Measurements from ENCODE around the gene EIF3J. TPM values are rescaled to one million over a fixed set of nuclear protein-coding genes. Genes with fewer than 3 reads are reported as not detected.

Gene EIF3J
- total RNA-seq, 3 donors from 2014 or later (not counting 1 experiment from before 2014, with no cell fraction given), result 53.1 to 75.7 (median 72.4) TPM

- peak; percentile 61 to 80 (median 66) for ATAC-seq
- WGBS (ENCODE audit: insufficient coverage), result under 1% methylated on average over 43 of the region's 47 CpGs
- H3K4me3 Mint-ChIP-seq, result peak overlapping the region; percentile 90
These were observed 515 bp upstream of the EIF3J start for GRCh38 chr15:44536302-44536961.

GRCh38 chr15:44537735-44538240 lies 841 bp downstream of the EIF3J start:
- Mint-ChIP-seq H3K36me3 (peaks cover 10% of the 10 kb centered on the region), H3K4me3 (peak overlapping the region; percentile 90), H3K27ac (peak overlapping the region; percentile 94 to 97), H3K9me3 (no peaks in the 10 kb centered on the region), H3K4me1 (peaks cover 51 to 53% of the 10 kb centered on the region in 2 donors), H3K27me3 (ENCODE audit: low read depth in 2 of 2) (no peaks in the 10 kb centered on the region)
- Histone ChIP-seq H3K9me3 (ENCODE audit: control insufficient read depth, insufficient read depth, low read length) (no peaks in the 10 kb centered on the region), H3K27me3 (ENCODE audit: control insufficient read depth, insufficient read depth, low read length) (no peaks in the 10 kb centered on the region), H3K36me3 (ENCODE audit: control insufficient read depth, insufficient read depth, low read length) (peaks cover 13% of the 10 kb centered on the region), H3K4me3 (ENCODE audit: low read length) (peak overlapping the region; percentile 47), H3K4me1 (ENCODE audit: control insufficient read depth, insufficient read depth, low read length) (peaks cover 15% of the 10 kb centered on the region), H3K27ac (ENCODE audit: low read length) (peak overlapping the region; percentile 76)
- DNase-seq, result peak in 1 of 2 donors; percentile 51
- intact Hi-C loops (cut with micrococcal nuclease), result loop anchor here (2.0 to 5.0 kb wide), 3 partner anchors 110 to 249 kb away; partner anchors contain the start of genes CTDSPL2 and GOLM2
- ATAC-seq, result no peak
- WGBS (ENCODE audit: insufficient coverage), result 7% methylated on average over 9 of the region's 13 CpGs
- TF ChIP-seq, protein P1, sequence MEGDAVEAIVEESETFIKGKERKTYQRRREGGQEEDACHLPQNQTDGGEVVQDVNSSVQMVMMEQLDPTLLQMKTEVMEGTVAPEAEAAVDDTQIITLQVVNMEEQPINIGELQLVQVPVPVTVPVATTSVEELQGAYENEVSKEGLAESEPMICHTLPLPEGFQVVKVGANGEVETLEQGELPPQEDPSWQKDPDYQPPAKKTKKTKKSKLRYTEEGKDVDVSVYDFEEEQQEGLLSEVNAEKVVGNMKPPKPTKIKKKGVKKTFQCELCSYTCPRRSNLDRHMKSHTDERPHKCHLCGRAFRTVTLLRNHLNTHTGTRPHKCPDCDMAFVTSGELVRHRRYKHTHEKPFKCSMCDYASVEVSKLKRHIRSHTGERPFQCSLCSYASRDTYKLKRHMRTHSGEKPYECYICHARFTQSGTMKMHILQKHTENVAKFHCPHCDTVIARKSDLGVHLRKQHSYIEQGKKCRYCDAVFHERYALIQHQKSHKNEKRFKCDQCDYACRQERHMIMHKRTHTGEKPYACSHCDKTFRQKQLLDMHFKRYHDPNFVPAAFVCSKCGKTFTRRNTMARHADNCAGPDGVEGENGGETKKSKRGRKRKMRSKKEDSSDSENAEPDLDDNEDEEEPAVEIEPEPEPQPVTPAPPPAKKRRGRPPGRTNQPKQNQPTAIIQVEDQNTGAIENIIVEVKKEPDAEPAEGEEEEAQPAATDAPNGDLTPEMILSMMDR (IDR thresholded peaks at IDR 0.05), result no peak

More at GRCh38 chr15:44536302-44536961, 515 bp upstream of the EIF3J start:
- Mint-ChIP-seq H3K36me3 (peaks cover 5% of the 10 kb centered on the region), H3K9me3 (no peaks in the 10 kb centered on the region), H3K27me3 (ENCODE audit: low read depth in 2 of 2) (no peaks in the 10 kb centered on the region), H3K27ac (peak overlapping the region; percentile 94 to 97), H3K4me1 (peaks cover 37 to 42% of the 10 kb centered on the region in 2 donors)
- H3K36me3 ChIP-seq (ENCODE audit: control insufficient read depth, insufficient read depth, low read length), result peaks cover 7% of the 10 kb centered on the region
- no peaks in the 10 kb centered on the region for H3K9me3 ChIP-seq (ENCODE audit: control insufficient read depth, insufficient read depth, low read length)
- peaks cover 15% of the 10 kb centered on the region for H3K4me1 ChIP-seq (ENCODE audit: control insufficient read depth, insufficient read depth, low read length)
- intact Hi-C loops (cut with micrococcal nuclease), result loop anchor here (2.0 to 5.0 kb wide), 3 partner anchors 109 to 248 kb away; partner anchors contain the start of genes CTDSPL2 and GOLM2
- H3K27me3 ChIP-seq (ENCODE audit: control insufficient read depth, insufficient read depth, low read length), result no peaks in the 10 kb centered on the region
- TF ChIP-seq, protein P1 (IDR thresholded peaks at IDR 0.05), result no peak
- peak overlapping the region; percentile 82 for H3K4me3 ChIP-seq (ENCODE audit: low read length)
- H3K27ac ChIP-seq (ENCODE audit: low read length), result peak overlapping the region; percentile 75
- no peak for DNase-seq

DNA sequence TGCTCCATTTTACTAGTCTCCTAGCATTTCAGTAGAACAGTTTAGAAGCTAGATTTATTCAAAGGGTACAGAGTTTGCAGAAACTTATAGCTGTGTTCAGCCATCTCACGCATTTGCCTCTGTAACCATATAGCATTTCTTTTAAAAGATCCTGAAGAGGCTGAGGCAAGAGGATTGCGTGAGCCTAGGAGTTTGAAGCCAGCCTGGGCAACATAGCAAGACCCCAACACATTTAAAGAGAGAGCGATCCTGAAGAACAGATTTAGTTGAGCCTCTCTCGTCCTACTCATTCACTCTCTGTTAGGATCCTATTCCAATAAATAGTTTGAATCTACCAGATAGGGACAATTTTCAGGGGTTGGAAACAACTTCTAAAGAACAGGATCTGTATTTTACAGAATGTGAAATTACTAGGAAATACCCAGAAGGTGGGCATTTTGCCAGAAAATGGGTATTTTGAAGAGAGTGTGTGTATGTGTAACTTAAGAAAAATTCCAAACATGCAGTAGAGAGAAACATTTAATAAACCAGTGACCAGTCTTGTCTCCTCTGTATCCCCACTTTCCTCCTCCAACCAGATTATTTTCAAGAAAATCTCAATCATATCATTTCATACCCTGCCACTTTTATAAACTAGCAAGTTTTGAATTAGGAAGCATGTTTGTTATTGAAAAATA lies 4.5 kb downstream of the EIF3J start:
- no peaks in the 10 kb centered on the region for H3K27me3 Mint-ChIP-seq (ENCODE audit: low read depth in 2 of 2)
- Histone ChIP-seq H3K27ac (ENCODE audit: low read length) (no peak overlapping the region), H3K4me1 (ENCODE audit: control insufficient read depth, insufficient read depth, low read length) (peaks cover 4% of the 10 kb centered on the region), H3K36me3 (ENCODE audit: control insufficient read depth, insufficient read depth, low read length) (peaks cover 13% of the 10 kb centered on the region), H3K4me3 (ENCODE audit: low read length) (no peak overlapping the region), H3K27me3 (ENCODE audit: control insufficient read depth, insufficient read depth, low read length) (no peaks in the 10 kb centered on the region), H3K9me3 (ENCODE audit: control insufficient read depth, insufficient read depth, low read length) (no peaks in the 10 kb centered on the region)
- peaks cover 10% of the 10 kb centered on the region for H3K36me3 Mint-ChIP-seq
- H3K27ac Mint-ChIP-seq, result peak overlapping the region; percentile 47 to 54
- no peaks in the 10 kb centered on the region for H3K9me3 Mint-ChIP-seq
- intact Hi-C loops (cut with micrococcal nuclease), result no loop called here
- DNase-seq (no peak), ATAC-seq (no peak)
- TF ChIP-seq, protein P1 (IDR thresholded peaks at IDR 0.05), result no peak
- peaks cover 57 to 60% of the 10 kb centered on the region in 2 donors for H3K4me1 Mint-ChIP-seq
- H3K4me3 Mint-ChIP-seq, result no peak overlapping the region
- WGBS (ENCODE audit: insufficient coverage), result 100% methylated on average over 2 of the region's 4 CpGs
